ENCODE results near the gene ITGB3. TPM values are rescaled to one million over a fixed set of nuclear protein-coding genes. Genes with fewer than 3 reads are reported as not detected.

The ITGB3 gene
- total RNA-seq, 4 donors from 2014 or later, result 22.1 to 58.7 (median 53.8) TPM

DNA sequence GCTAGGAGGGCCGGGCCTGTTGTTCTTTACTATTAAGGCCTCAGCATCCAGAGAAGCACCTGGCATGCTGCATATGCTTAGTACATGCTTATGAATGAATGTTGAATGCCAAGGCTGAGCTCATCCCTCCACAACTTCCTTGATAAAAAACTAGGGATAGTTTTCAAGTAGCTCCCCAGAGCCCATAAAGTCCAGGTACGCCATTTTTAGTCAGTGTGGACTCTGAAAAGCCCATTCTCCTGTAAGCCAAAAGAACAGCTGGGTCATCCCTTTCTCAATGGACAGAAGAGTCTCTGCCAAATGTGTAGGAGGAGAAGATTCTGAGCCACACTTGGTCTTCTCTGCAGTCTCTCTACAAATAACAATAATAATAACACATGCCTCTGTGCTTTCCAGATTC, 8.9 kb upstream of the ITGB3 start:
- ATAC-seq, result no peak
- H3K27me3 ChIP-seq, result no peaks in the 10 kb centered on the region
- peaks cover 0 to 14% (median 10%) of the 10 kb centered on the region in 3 donors for H3K4me1 ChIP-seq
- no peaks in the 10 kb centered on the region for H3K9me3 ChIP-seq
- WGBS, 2 donors (ENCODE audit: low coverage in 1 of 2), result 83 to 100% methylated on average over 1 of the region's 2 CpGs
- H3K4me3 ChIP-seq, result no peak overlapping the region
- TF ChIP-seq EP300 (IDR thresholded peaks at IDR 0.05), result no peak
- TF ChIP-seq, protein P1, sequence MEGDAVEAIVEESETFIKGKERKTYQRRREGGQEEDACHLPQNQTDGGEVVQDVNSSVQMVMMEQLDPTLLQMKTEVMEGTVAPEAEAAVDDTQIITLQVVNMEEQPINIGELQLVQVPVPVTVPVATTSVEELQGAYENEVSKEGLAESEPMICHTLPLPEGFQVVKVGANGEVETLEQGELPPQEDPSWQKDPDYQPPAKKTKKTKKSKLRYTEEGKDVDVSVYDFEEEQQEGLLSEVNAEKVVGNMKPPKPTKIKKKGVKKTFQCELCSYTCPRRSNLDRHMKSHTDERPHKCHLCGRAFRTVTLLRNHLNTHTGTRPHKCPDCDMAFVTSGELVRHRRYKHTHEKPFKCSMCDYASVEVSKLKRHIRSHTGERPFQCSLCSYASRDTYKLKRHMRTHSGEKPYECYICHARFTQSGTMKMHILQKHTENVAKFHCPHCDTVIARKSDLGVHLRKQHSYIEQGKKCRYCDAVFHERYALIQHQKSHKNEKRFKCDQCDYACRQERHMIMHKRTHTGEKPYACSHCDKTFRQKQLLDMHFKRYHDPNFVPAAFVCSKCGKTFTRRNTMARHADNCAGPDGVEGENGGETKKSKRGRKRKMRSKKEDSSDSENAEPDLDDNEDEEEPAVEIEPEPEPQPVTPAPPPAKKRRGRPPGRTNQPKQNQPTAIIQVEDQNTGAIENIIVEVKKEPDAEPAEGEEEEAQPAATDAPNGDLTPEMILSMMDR (IDR thresholded peaks at IDR 0.05), result no peak
- TF ChIP-seq POLR2AphosphoS5 (IDR thresholded peaks at IDR 0.05), result no peak
- no peak for TF ChIP-seq POLR2A (IDR thresholded peaks at IDR 0.05)
- no peak overlapping the region for H3K27ac ChIP-seq
- no peaks in the 10 kb centered on the region for H3K36me3 ChIP-seq

- no peak for TF ChIP-seq POLR2AphosphoS5 (IDR thresholded peaks at IDR 0.05)
- TF ChIP-seq, protein P1 (IDR thresholded peaks at IDR 0.05), result no peak
- no peak for TF ChIP-seq EP300 (IDR thresholded peaks at IDR 0.05)
- no peaks in the 10 kb centered on the region for H3K36me3 ChIP-seq
- WGBS, 2 donors (ENCODE audit: low coverage in 1 of 2), result 58 to 62% methylated on average over 2 of the region's 2 CpGs
- no peaks in the 10 kb centered on the region for H3K27me3 ChIP-seq
- no peaks in the 10 kb centered on the region for H3K4me1 ChIP-seq
- H3K4me3 ChIP-seq, result no peak overlapping the region
- no peaks in the 10 kb centered on the region for H3K9me3 ChIP-seq
- H3K27ac ChIP-seq, result no peak overlapping the region
- ATAC-seq, result no peak
Observed at GRCh38 chr17:47246120-47246519, 7.5 kb upstream of the ITGB3 start.

DNA sequence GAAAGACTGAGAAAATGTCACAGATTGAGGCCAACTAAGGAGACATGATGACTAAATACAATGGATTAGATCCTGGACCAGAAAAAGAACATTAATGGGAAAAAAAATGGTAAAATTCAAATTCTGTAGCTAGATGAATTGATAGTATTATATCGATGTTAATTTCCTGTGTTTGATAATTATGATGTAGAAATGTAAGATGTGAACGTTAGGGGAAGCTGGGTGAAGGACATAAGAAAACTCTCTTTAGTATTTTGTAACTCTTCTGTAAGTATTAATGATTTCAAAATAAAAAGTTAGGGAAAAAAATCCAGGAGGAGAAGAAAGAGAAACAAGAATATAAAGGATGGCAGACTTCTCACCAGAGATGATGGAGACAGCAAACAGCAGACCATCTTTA, 2.8 kb upstream of the ITGB3 start:
- 72 to 93% methylated on average over 2 of the region's 2 CpGs for WGBS, 2 donors (ENCODE audit: low coverage in 1 of 2)
- H3K27me3 ChIP-seq, result no peaks in the 10 kb centered on the region
- H3K4me1 ChIP-seq, result peaks cover 0 to 25% (median 7%) of the 10 kb centered on the region in 3 donors
- no peak for ATAC-seq
- no peak overlapping the region for H3K27ac ChIP-seq
- H3K4me3 ChIP-seq, result no peak overlapping the region
- TF ChIP-seq EP300 (IDR thresholded peaks at IDR 0.05) (no peak), POLR2AphosphoS5 (IDR thresholded peaks at IDR 0.05) (no peak), POLR2A (IDR thresholded peaks at IDR 0.05) (no peak)
- TF ChIP-seq, protein P1 (IDR thresholded peaks at IDR 0.05), result no peak
- H3K9me3 ChIP-seq, result no peaks in the 10 kb centered on the region
- H3K36me3 ChIP-seq, result no peaks in the 10 kb centered on the region

DNA sequence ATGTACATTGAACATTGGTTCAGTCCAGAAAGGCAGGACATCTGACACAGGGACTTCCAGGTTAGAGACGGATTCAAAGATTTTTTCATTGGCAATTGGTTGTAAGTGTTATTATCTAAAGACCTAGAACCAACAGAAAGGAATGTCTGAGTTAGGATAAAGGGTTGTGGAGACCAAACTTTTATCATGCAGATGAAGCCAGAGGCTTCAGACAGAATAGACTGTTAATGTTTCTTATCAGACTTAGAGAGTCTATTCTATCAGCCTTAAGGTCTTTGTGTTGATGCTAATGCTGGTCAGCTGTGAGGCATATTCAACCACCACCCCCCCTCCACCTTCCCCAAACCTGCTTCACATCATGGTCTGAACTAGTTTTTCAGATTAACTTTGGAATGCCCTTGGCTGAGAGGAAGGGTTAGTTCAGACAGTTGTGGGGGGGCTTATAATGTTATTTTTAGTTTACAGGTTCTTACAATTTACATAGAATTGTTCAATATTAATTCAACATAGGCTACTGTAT, 2.1 kb upstream of the ITGB3 start:
- Histone ChIP-seq H3K27ac (no peak overlapping the region), H3K27me3 (no peaks in the 10 kb centered on the region), H3K36me3 (no peaks in the 10 kb centered on the region), H3K9me3 (no peaks in the 10 kb centered on the region), H3K4me1 (peaks cover 0 to 31% (median 7%) of the 10 kb centered on the region in 3 donors), H3K4me3 (no peak overlapping the region)
- WGBS, 2 donors (ENCODE audit: low coverage in 1 of 2), result 80 to 89% methylated on average over 1 of the region's 1 CpG
- TF ChIP-seq EP300 (IDR thresholded peaks at IDR 0.05), result no peak
- TF ChIP-seq, protein P1 (IDR thresholded peaks at IDR 0.05), result no peak
- no peak for TF ChIP-seq POLR2A (IDR thresholded peaks at IDR 0.05)
- no peak for TF ChIP-seq POLR2AphosphoS5 (IDR thresholded peaks at IDR 0.05)
- ATAC-seq, result no peak

DNA sequence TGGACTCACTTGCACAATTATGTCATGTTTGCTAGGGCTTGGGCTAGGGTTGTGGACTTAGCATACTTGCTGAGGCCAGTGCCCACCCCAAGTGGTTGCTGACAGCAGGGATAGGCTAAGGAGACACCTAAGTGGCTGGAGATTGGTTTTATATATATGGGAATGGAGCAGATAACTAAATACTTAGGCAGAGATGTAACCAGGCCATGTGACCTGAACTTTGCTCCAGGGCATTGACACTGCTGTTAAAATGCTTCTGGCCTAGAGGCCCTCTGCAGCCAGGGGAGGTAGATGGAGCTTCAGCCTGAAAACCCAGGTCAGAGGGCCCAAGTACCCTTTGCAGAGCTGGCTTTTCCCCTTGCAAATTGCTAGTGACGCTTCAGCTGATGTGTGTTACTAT, 1.4 kb upstream of the ITGB3 start:
- H3K4me3 ChIP-seq, result no peak overlapping the region
- no peaks in the 10 kb centered on the region for H3K9me3 ChIP-seq
- H3K4me1 ChIP-seq, result peaks cover 0 to 38% (median 7%) of the 10 kb centered on the region in 3 donors
- no peak for ATAC-seq
- peak overlapping the region in 1 of 4 donors; percentile 97 for H3K27ac ChIP-seq
- H3K36me3 ChIP-seq, result no peaks in the 10 kb centered on the region
- TF ChIP-seq POLR2AphosphoS5 (IDR thresholded peaks at IDR 0.05), result no peak
- no peak for TF ChIP-seq POLR2A (IDR thresholded peaks at IDR 0.05)
- no peak for TF ChIP-seq EP300 (IDR thresholded peaks at IDR 0.05)
- TF ChIP-seq, protein P1 (IDR thresholded peaks at IDR 0.05), result no peak
- WGBS, 2 donors (ENCODE audit: low coverage in 1 of 2), result 100% methylated on average over 1 of the region's 1 CpG; no CpG with 5 or more reads in 1 of the 2 donors
- H3K27me3 ChIP-seq, result no peaks in the 10 kb centered on the region

Measured in gastroesophageal sphincter (tissue), 4 donors.